ENCODE results near the gene MAP4K3. TPM values are rescaled to one million over a fixed set of nuclear protein-coding genes. Genes with fewer than 3 reads are reported as not detected.

The MAP4K3 gene
- total and polyA plus RNA-seq, 2 of the 8 experiments (the other 6 are each of a cell fraction or from before 2014, with no cell fraction given) = 11.4 to 63.0 TPM

DNA sequence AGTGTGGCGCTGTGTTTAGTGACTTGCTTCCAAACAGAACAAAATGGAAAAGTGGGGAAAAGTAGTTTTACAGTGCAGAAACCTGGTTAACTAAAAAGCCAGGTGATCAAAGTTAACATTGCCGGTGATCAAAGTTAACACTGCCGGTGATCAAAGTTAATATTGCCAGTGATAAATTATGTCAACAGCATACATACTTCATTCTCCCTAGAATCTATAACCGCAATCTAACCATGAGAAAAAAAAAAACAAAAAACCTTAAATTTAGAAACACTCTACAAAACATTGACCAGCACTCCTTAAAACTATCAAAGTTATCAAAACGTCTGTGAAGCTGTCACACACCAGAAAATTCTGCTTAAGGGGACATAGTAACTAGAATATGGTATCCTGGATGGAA lies 18.6 kb downstream of the MAP4K3 start:
- Histone ChIP-seq H2BK12ac (ENCODE audit: low read depth, low read length) (no peak overlapping the region), H3K36me3 (ENCODE audit: control insufficient read depth in 2 of 4, insufficient read depth in 4 of 4, low read length in 3 of 4) (no peaks in the 10 kb centered on the region), H4K5ac (ENCODE audit: insufficient read length, low read depth, low read length) (no peak overlapping the region), H3K27me3 (replicated peaks in 1 of 4; ENCODE audit: control insufficient read depth in 3 of 4, extremely low read depth in 1 of 4, insufficient read depth in 3 of 4, low read length in 3 of 4) (no peaks in the 10 kb centered on the region), H2AK5ac (ENCODE audit: low read depth, low read length) (no peak overlapping the region), H2BK5ac (ENCODE audit: low read depth, low read length) (no peak overlapping the region), H3K4ac (replicated peaks; ENCODE audit: insufficient read length, low read depth, low read length) (no peak overlapping the region), H3K4me3 (ENCODE audit: extremely low read depth in 1 of 4, insufficient read depth in 2 of 4, low read depth in 3 of 4, low read length in 4 of 4) (no peak overlapping the region), H3K9ac (replicated peaks in 1 of 4; ENCODE audit: extremely low read depth in 1 of 4, low read depth in 3 of 4, low read length in 3 of 4) (no peak overlapping the region), H3K79me1 (ENCODE audit: low read depth, low read length) (no peaks in the 10 kb centered on the region; the same call in 1 of the 2 replicates), H3K79me2 (ENCODE audit: control insufficient read depth in 1 of 2, insufficient read depth in 2 of 2, low read length in 2 of 2) (peaks cover 6 to 97% of the 10 kb centered on the region in 2 experiments; a peak in 3 of 4 replicates), H3K23ac (ENCODE audit: insufficient read length) (no peak overlapping the region), H2BK15ac (ENCODE audit: low read length) (no peak overlapping the region), H2AFZ (ENCODE audit: low read length) (no peak overlapping the region), H2BK120ac (replicated peaks; ENCODE audit: low read depth, low read length) (no peak overlapping the region), H2BK20ac (ENCODE audit: low read length) (no peak overlapping the region), H4K20me1 (replicated peaks in 1 of 2; ENCODE audit: control insufficient read depth in 1 of 2, insufficient read depth in 2 of 2, low read length in 2 of 2) (no peaks in the 10 kb centered on the region), H3K14ac (ENCODE audit: insufficient read length) (no peak overlapping the region), H3K27ac (ENCODE audit: low read depth, low read length) (no peak overlapping the region), H3K4me2 (ENCODE audit: insufficient read depth in 1 of 2, low read depth in 2 of 2, low read length in 2 of 2) (no peak overlapping the region), H3K18ac (ENCODE audit: extremely low read depth, low read length) (no peak overlapping the region), H4K91ac (replicated peaks; ENCODE audit: insufficient read length, low read length) (no peak overlapping the region), H3K9me3 (ENCODE audit: insufficient read depth in 2 of 2, low read depth in 1 of 2, low read length in 1 of 2) (no peaks in the 10 kb centered on the region), H4K8ac (ENCODE audit: extremely low read depth, insufficient read depth, low read length) (no peak overlapping the region), H3K4me1 (replicated peaks in 1 of 4; ENCODE audit: control insufficient read depth in 3 of 4, insufficient read depth in 4 of 4, low read length in 3 of 4) (peaks cover 0 to 3% (median 1%) of the 10 kb centered on the region in 4 experiments; a peak in 3 of 7 replicates), H3K23me2 (ENCODE audit: low read depth, low read length) (peaks cover 2% of the 10 kb centered on the region; the same call in 1 of the 2 replicates), H3K56ac (replicated peaks; ENCODE audit: insufficient read length, low read depth, low read length) (no peak overlapping the region)
- TF ChIP-seq, protein P1, sequence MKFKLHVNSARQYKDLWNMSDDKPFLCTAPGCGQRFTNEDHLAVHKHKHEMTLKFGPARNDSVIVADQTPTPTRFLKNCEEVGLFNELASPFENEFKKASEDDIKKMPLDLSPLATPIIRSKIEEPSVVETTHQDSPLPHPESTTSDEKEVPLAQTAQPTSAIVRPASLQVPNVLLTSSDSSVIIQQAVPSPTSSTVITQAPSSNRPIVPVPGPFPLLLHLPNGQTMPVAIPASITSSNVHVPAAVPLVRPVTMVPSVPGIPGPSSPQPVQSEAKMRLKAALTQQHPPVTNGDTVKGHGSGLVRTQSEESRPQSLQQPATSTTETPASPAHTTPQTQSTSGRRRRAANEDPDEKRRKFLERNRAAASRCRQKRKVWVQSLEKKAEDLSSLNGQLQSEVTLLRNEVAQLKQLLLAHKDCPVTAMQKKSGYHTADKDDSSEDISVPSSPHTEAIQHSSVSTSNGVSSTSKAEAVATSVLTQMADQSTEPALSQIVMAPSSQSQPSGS (IDR thresholded peaks at IDR 0.05; ENCODE audit: low read length) = no peak
- no peak for TF ChIP-seq RAD21 (IDR thresholded peaks at IDR 0.05 in 1 of 2, conservative IDR thresholded peaks at IDR 0.05 in 1 of 2; ENCODE audit: low read depth in 2 of 2, low read length in 2 of 2)
- TF ChIP-seq TAF1 (IDR thresholded peaks at IDR 0.05; ENCODE audit: low read depth, low read length) = no peak
- DNase-seq (ENCODE audit: low read depth in 1 of 2, low spot score in 2 of 2) (no peak), FAIRE-seq (no peak)
- WGBS, 2 experiments (ENCODE audit: extremely low coverage in 1 of 2, insufficient coverage in 1 of 2, insufficient read length in 1 of 2, insufficient replicate concordance in 2 of 2, low coverage in 1 of 2, low lambda C conversion rate in 2 of 2, missing lambda C conversion rate in 1 of 2) = 88% methylated on average over 5 of the region's 5 CpGs; no CpG with 5 or more reads in 1 of the 2 experiments
- ChIA-PET POLR2A (ENCODE audit: partially characterized antibody) (interaction anchor here (0.7 kb wide), 1 partner anchor 308 kb away, joined by 5 read pairs; no protein-coding TSS in a partner anchor), CTCF (ENCODE audit: partially characterized antibody) (interaction anchor here (0.6 kb wide), 2 partner anchors 93 to 300 kb away, joined by 3 read pairs; no protein-coding TSS in a partner anchor)
